HG02588 (cell line): Measurements from ENCODE around the gene TARS1.

Experiments used
- ATAC-seq: cut with Tn5 transposase; IDR thresholded peaks from one replicate; pipeline ENCODE4 v1.9.1; 2021; ENCODE audit warnings: mild to moderate bottlenecking, moderate library complexity; ENCODE audit not compliant: unreplicated experiment

Gene TARS1

GRCh38 chr5:33438996-33439395 lies 1.8 kb upstream of the TARS1 start:
- ATAC-seq = no peak

- no peak for ATAC-seq
Measured at GRCh38 chr5:33439905-33440481, 772 bp upstream of the TARS1 start.

GRCh38 chr5:33441241-33442177 lies 744 bp downstream of the TARS1 start:
- ATAC-seq = no peak

DNA sequence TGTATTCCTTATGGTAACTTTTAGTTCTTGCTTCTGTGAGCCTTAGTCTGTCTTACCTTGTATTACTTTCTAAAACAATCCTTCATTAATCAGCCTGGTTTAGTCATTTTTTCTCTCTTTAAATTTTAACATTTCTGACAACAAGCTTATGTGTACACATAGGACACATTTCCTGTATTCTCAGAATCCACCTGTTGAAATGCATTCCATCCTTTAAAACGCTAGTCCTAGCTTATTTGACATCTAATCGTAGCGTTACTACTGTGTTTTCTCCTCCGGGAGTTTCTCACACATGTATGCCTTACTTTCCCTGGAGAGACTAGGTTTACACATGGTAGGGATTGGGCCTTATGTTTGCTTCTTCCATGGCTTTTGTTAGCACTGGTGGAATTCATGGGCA lies 3.8 kb downstream of the TARS1 start:
- no peak for ATAC-seq

DNA sequence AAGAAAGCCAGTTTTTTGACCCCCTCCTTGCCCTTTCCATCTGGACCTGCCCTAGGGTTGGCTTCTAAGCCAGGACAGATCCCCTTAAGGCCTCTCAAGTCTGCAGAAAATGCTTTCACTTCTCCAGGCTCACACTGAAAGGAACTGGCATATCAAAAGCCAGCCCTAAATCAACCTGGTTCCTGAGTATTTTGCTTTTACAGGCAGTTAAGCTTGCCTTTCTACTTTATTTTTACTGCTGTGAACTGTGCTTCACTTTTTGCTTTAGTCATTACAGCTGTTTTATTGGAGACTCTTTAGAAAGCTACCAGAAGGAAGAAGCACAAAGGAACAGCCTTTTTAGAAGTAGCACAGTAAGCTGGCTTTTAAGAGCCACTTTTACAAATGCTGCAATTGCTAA lies 5.0 kb downstream of the TARS1 start:
- ATAC-seq = no peak

- ATAC-seq = no peak
Measured at GRCh38 chr5:33448118-33448517, 7.4 kb downstream of the TARS1 start.

DNA sequence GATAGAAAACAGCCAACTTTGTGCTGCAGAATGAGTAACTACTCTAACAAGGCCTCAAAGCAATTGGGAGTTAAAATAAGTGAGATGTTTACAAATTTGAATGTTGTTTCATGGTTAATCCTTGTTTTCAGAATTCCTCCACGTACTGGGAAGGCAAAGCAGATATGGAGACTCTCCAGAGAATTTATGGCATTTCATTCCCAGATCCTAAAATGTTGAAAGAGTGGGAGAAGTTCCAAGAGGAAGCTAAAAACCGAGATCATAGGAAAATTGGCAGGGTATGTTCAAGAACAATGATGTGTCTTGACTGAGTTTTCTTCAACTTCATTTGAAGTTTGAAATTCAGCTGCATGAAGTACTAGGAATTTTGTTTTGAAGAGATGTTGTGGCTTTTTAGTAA lies 16.4 kb downstream of the TARS1 start:
- ATAC-seq = no peak

DNA sequence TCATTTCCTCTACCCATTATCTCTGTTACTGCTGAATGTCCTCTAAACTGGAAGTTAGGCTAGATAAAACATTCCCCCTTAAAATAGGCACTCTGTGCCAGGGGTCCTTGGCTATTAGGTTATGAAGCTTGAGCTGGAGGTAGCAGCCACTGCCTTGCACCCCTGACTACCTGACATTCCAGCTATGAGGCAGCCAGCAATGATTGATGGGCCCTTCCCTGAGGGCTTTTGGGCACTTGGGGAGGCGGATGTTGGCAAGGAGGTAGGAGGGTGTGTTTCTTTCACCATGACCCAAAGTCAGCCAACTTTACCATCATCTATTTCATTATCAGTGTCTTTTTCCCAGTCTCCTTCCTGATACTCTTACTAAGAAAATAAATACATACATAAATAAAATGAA lies 17.1 kb downstream of the TARS1 start:
- ATAC-seq = no peak

DNA sequence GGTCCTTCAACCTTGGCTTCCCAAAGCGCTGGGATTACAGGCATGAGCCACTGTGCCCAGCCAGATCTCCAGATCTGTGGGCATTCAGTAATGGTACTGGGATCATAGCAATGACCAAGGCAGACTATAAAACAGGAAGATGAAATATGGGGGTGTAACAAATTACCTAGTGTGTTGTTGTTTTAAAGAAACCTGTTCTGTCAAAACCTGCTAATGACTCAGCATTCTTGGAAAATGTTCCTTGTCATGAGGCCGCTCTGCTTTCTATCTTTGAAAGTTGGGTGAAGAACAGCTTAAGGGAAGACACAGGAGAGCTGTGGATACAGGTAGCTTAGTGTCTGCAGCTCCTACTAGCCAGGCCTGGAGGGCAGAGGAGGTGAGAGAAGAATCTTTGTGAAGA lies 19.4 kb downstream of the TARS1 start:
- ATAC-seq = no peak

DNA sequence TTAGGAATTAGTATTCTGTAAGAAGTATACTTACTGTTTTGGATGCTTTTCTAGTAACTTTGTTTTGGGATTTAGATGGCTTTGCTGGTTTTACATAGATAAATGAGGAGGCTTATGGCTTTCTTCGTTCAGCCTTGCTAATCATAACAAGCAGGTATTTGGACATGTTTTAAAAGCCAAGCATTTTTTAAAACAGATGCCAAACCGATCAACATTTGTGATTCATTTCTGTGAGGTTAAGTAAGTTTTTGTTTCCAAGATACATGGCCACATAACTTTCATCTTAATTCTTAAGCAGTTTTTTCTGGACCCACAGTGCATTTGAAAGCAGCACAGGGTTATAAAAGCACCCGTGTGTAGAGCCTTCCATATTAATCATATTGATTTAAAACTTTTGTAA lies 21.7 kb downstream of the TARS1 start:
- no peak for ATAC-seq

DNA sequence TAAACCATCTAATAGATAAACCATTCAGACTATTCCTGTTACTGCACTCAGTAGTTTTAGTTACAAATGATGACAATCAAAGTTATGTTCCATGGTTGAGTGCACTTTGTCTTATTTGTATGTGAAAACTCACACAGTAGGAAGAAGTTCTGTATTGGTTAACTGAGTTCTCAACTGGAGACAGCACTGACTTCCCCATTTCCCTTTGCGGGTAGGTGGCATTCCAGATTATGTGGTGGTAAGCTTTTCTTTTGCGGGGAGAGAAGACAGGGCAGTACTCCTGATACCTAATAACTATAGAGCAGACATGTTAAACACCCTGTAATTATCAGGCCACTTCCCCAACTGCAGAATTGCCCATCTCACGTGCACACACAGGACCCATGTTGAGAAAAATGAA lies 24.4 kb downstream of the TARS1 start:
- ATAC-seq = no peak

GRCh38 chr5:33468775-33469435 lies 28.1 kb downstream of the TARS1 start:
- no peak for ATAC-seq

GRCh38 chr5:33470544-33470943 lies 29.8 kb downstream of the TARS1 start:
- no peak for ATAC-seq

GRCh38 chr5:33472805-33473409 lies 32.1 kb downstream of the TARS1 start:
- no peak for ATAC-seq

DNA sequence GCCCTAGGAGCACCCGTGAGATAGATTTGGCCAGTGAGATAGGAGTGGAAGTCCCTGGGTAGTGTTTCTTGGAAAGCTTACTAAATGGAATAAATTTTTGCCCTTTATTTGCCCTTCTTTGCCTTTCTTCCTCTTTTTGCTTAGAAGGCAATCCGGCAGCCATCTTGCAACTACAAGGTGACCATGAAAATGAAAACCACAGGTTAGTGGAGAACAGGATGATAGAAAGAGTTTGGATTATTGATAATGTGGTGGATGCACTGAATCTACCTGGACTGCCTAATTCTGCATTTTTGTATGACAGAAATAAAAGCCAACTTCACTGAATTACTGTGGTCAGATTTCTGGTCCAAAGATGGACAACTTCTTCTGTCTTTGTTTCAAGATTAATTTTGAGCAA lies 33.2 kb downstream of the TARS1 start:
- ATAC-seq = no peak

DNA sequence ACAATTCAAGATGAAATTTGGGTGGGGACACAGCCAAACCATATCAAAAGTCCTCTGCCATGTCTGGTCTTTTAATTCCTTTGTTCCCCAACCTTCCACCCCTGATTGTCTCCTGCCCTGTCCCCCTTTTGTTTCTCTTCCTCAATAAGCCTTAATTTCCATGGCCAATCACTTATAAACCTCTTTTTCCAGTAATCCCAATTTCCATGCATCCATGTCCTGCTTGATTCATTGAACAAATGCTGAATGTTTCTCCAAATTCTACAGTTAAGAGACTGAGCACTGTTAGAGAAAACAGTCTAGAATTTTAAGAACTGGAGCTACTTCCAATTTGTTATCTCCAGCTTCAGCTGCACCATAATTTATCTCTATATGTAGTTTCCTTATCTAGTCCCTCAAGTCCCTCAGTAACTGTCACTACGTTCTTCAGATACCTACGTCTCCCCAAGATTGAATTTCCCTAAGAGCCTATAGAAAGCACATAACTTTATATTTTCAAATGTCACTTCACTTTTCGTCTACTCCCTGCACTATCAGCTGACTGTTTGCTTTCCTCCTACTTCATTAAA lies 34.2 kb downstream of the TARS1 start:
- no peak for ATAC-seq

DNA sequence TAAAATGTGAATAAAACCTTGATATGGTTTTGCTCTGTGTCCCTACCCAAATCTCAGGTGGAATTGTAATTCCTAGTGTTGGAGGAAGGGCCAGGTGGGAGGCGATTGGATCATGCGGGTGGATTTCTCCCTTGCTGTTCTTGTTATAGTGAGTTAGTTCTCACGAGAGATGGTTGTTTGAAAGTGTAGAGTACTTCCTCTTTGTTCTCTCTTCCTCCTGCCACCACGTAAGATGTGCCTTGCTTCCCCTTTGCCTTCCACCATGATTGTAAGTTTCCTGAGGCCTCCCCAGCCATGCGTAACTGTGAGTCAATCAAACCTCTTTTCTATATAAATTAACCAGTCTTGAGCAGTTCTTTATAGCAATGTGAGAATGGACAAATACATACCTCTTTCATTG lies 34.9 kb downstream of the TARS1 start:
- no peak for ATAC-seq

DNA sequence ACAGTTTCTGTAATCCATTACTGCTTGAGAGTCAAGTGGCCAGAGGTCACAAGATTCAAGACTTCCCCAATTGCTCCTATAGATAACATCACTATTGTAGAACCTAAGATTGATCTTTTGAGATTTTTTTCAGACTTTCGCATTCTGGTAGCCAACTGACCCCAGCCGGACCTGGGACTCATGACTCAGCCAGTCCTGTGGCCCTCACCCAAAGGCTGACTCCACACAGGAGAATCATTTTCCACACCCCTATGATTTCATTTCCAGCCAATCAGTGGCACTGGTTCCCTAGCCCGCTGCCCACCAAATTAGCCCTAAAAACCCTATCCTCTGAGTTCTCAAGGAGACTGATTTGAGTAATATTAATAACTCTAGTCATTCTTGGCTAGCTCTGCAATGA lies 36.2 kb downstream of the TARS1 start:
- ATAC-seq = no peak

DNA sequence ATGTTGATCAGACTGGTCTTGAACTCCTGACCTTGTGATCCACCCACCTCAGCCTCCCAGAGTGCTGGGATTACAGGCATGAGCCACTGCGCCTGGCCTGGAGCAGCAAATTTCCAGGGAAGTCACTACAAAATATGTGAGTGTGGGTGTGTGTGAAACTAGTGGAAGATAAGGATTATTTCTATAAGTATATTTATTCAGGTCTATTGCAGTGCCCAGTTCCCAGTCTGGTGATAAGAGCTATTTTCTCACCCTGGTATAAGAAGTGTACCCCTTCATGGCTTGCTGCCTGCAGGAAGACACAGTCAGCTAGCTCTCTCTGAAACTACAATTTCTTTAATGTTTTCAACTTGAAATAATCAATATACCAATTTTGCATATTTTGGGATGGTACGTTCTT lies 37.1 kb downstream of the TARS1 start:
- ATAC-seq = no peak

- ATAC-seq = no peak
Measured at GRCh38 chr5:33479311-33479710, 38.5 kb downstream of the TARS1 start.

GRCh38 chr5:33480876-33481275 lies 40.1 kb downstream of the TARS1 start:
- no peak for ATAC-seq
